Esophagus squamous epithelium (tissue), 5 donors: Measurements from ENCODE around the gene TMEM9. TPM values are rescaled to one million over a fixed set of nuclear protein-coding genes. Genes with fewer than 3 reads are reported as not detected.

ENCODE experiments used
- DNase-seq: peaks from one replicate; lab custom pipeline; 2025; lab: John Stamatoyannopoulos, UW
- H3K27ac ChIP-seq, 4 donors: fragments of 200-600 bp; sonication (generic); one replicate each; pipeline ENCODE4 v1.5.1; 2016 to 2019; ENCODE audit warnings: mild to moderate bottlenecking in 1 of 4
- H3K27me3 ChIP-seq, 4 donors: fragments of 200-600 bp; sonication (generic); 1 replicate in 3 of 4; 2 replicates in 1 of 4; pipeline versions ENCODE4 v1.5.1 to v1.6.0; 2017 to 2021; ENCODE audit warnings: antibody characterized with exemption in 1 of 4
- H3K36me3 ChIP-seq, 3 donors: fragments of 200-600 bp; sonication (generic); one replicate each; pipeline ENCODE4 v1.5.1; 2016 to 2019
- H3K4me1 ChIP-seq, 3 donors: fragments of 200-600 bp; sonication (generic); one replicate each; pipeline ENCODE4 v1.5.1; 2017 to 2019
- H3K4me3 ChIP-seq, 4 donors: fragments of 200-600 bp; sonication (generic); 1 replicate in 3 of 4; 2 replicates in 1 of 4; pipeline ENCODE4 v1.5.1; 2016 to 2019; ENCODE audit warnings: mild to moderate bottlenecking in 2 of 4, moderate library complexity in 1 of 4
- H3K9me3 ChIP-seq, 3 donors: fragments of 200-600 bp; sonication (generic); one replicate each; pipeline ENCODE4 v1.5.1; 2016 to 2019
- POLR2A ChIP-seq, 4 donors: fragments of 450-650 bp; IDR thresholded peaks; one replicate each; pipeline ENCODE4 v1.6.1; 2017; ENCODE audit warnings: antibody characterized with exemption in 4 of 4, mild to moderate bottlenecking in 4 of 4, moderate library complexity in 3 of 4
- WGBS, 2 donors: methylation state at CpG; one replicate each; pipeline ENCODE4 v1.1.5; 2018; 5-methylcytosine and 5-hydroxymethylcytosine counted together
- intact Hi-C: fragments of 100-400 bp; cut with DNase I; formaldehyde crosslinking; loops from one replicate; pipeline ENCODE4 v1.15.0; 2022
- total RNA-seq, 4 donors: library from RNA; depleted of rRNA; stranded (reverse); fragments of >200 nt; gene quantifications; one replicate each; pipeline ENCODE4 v1.1.0, GENCODE V29; 2016
- TF ChIP-seq, protein P1 (sequence below), 6 experiments: fragments of 450-650 bp in 4 of 6; fragments of 200-600 bp in 2 of 6; sonication (generic) in 2 of 6; IDR thresholded peaks; one replicate each; pipeline ENCODE4 v1.5.1; 2016 to 2019; ENCODE audit warnings: antibody characterized with exemption in 6 of 6, mild to moderate bottlenecking in 4 of 6, moderate library complexity in 4 of 6
- donor health status: DM: yes; HTN: yes; CAD: no.

The TMEM9 gene
- total RNA-seq, 4 donors from 2014 or later, result 17.7 to 62.3 (median 30.3) TPM

DNA sequence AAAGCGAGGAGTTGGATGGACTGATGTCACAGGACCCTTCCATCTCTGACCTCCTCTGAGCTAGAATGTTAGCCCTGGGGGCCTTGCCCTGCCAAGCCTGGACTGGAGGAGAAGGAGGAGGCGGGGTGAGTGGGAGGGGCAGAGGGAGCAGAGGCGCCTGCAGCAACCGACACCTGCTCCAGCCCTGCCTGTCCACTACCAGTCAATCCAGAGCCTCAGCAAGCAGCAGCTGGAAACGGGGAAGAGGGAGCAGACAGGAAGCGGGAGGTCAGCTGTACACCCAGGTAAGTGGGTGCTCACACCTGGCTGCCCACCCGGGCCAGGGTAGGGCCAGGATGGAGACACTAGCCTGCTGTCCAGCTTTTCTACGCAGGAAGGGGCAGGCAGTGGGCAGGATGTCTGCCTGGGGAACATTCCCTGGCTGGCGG lies 36.4 kb upstream of the TMEM9 start, which contains the start of gene IGFN1:
TSS of gene IGFN1 (plus strand) at position 201 of the 428 bp plus-strand sequence. CDS start 2,470 bp downstream, outside the sequence.
- DNase-seq, result no peak
- 52 to 53% methylated on average over 2 to 6 of the region's 9 CpGs for WGBS, 2 donors
- Histone ChIP-seq H3K36me3 (no peaks in the 10 kb centered on the region), H3K4me1 (no peaks in the 10 kb centered on the region), H3K27ac (no peak within 1 kb of the TSS), H3K27me3 (peaks cover 0 to 66% (median 0%) of the 10 kb centered on the region in 4 donors), H3K4me3 (no peak within 1 kb of the TSS), H3K9me3 (no peaks in the 10 kb centered on the region)
- TF ChIP-seq, protein P1, sequence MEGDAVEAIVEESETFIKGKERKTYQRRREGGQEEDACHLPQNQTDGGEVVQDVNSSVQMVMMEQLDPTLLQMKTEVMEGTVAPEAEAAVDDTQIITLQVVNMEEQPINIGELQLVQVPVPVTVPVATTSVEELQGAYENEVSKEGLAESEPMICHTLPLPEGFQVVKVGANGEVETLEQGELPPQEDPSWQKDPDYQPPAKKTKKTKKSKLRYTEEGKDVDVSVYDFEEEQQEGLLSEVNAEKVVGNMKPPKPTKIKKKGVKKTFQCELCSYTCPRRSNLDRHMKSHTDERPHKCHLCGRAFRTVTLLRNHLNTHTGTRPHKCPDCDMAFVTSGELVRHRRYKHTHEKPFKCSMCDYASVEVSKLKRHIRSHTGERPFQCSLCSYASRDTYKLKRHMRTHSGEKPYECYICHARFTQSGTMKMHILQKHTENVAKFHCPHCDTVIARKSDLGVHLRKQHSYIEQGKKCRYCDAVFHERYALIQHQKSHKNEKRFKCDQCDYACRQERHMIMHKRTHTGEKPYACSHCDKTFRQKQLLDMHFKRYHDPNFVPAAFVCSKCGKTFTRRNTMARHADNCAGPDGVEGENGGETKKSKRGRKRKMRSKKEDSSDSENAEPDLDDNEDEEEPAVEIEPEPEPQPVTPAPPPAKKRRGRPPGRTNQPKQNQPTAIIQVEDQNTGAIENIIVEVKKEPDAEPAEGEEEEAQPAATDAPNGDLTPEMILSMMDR (IDR thresholded peaks at IDR 0.05), result no peak
- intact Hi-C loops, result no loop called here

DNA sequence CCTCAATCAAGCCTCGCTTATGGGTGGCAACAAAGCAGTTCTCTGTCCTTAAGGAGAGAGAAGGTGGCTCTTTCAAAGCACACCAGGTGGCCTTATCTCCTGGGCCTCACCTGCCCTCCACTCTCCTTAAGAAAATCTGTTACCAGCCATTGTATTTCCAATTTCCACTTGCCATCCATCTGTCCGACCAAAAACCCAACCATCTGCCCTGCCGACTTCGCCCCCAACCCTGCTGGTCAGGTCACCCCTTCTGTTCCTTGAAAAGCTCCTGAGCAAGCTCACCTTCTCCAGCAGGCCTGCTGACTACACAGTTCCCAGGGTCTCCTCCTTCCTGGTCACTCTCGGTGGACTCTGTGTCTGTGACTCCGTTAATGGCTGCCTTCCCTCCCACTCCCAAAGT lies 35.7 kb upstream of the TMEM9 start:
- no peak for DNase-seq
- 83 to 85% methylated on average over 6 of the region's 6 CpGs for WGBS, 2 donors

DNA sequence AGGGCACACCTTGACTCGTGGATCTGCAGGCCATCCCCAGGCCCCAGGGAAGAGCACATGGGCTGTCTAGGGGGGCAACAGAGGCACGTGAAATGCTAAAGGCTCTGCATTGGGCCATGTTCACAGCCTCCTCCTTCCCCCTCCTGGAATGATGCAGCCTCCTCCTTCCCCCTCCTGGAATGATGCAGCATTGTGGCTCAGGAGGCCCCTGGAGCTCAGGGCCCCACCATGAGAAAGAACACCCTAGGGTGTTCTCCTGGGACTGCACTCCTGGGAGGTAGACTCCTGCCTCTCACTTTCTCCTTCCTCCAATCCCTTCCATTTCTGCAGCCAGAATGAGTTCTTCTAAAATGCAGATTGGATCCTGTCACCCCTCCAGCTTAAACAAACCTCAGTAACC lies 34.8 kb upstream of the TMEM9 start:
- DNase-seq, result no peak
- no peak for TF ChIP-seq POLR2A (IDR thresholded peaks at IDR 0.05)
- TF ChIP-seq, protein P1 (IDR thresholded peaks at IDR 0.05), result no peak
- H3K27me3 ChIP-seq, result peaks cover 0 to 73% (median 0%) of the 10 kb centered on the region in 4 donors
- H3K9me3 ChIP-seq, result no peaks in the 10 kb centered on the region
- intact Hi-C loops, result no loop called here
- H3K4me1 ChIP-seq, result no peaks in the 10 kb centered on the region
- WGBS, 2 donors, result 60% methylated on average over 1 of the region's 2 CpGs; no CpG with 5 or more reads in 1 of the 2 donors
- no peak overlapping the region for H3K27ac ChIP-seq
- no peaks in the 10 kb centered on the region for H3K36me3 ChIP-seq
- H3K4me3 ChIP-seq, result no peak overlapping the region

More for the DNA sequence above, 35.7 kb upstream of the TMEM9 start:
- Histone ChIP-seq H3K4me3 (no peak overlapping the region), H3K9me3 (no peaks in the 10 kb centered on the region), H3K4me1 (no peaks in the 10 kb centered on the region), H3K36me3 (no peaks in the 10 kb centered on the region), H3K27me3 (peaks cover 0 to 70% (median 0%) of the 10 kb centered on the region in 4 donors), H3K27ac (no peak overlapping the region)
- TF ChIP-seq, protein P1 (IDR thresholded peaks at IDR 0.05), result no peak
- no peak for TF ChIP-seq POLR2A (IDR thresholded peaks at IDR 0.05)
- intact Hi-C loops, result no loop called here

DNA sequence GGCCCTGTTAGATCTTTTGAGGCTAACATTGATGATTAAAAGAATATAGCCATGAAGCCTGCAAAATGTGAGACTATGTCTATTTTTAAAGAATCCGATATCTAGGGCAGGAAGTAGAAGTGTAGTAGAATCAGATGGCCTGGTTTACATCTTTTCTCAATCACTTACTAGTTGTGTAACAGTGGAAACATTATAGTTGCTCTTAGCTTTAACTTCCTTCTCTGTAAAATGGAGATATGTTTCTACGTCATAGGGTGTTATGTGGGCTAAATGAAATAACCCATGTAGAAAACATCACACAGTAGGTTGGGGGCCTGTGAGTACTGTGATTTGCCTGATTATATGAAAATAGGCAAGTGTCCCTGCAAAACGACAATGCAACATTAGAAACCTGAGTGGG lies 31.9 kb upstream of the TMEM9 start:
- intact Hi-C loops, result no loop called here
- H3K27me3 ChIP-seq, result peaks cover 0 to 73% (median 0%) of the 10 kb centered on the region in 4 donors
- no peaks in the 10 kb centered on the region for H3K4me1 ChIP-seq
- no peak for TF ChIP-seq POLR2A (IDR thresholded peaks at IDR 0.05)
- TF ChIP-seq, protein P1 (IDR thresholded peaks at IDR 0.05), result no peak
- 75 to 79% methylated on average over 3 of the region's 3 CpGs for WGBS, 2 donors
- H3K9me3 ChIP-seq, result no peaks in the 10 kb centered on the region
- H3K27ac ChIP-seq, result no peak overlapping the region
- no peak overlapping the region for H3K4me3 ChIP-seq
- no peaks in the 10 kb centered on the region for H3K36me3 ChIP-seq
- DNase-seq, result no peak

DNA sequence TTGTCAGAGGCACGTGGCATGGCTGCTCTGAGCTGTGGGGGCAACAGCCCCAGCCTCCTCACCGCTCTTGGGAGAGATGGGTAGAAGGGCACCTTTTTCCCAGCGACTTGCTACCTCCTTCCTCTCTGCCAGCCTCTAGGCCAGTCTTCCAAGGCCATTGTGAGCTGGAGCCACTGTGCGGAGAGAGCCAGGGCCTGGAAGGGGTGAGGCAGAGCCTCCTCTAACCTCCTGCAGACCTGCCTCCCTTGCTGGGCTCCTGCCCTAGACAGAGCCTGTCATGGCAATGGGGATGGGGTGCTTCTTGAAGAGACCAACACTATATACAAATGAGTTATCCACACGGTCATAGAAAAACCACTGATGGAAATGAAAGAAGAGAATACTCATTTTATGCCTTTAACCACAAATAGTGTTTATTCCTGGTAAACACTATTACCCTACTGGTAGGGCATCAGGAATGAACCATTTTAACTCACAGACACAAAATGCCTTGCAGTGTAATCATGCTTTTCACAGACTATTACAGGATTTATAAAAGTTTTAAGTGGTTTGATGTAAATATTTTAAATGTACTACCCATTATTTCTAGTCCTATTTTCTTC lies 31.4 kb upstream of the TMEM9 start:
- TF ChIP-seq, protein P1 (IDR thresholded peaks at IDR 0.05), result no peak
- no peak for TF ChIP-seq POLR2A (IDR thresholded peaks at IDR 0.05)
- H3K4me1 ChIP-seq, result no peaks in the 10 kb centered on the region
- H3K36me3 ChIP-seq, result no peaks in the 10 kb centered on the region
- H3K9me3 ChIP-seq, result no peaks in the 10 kb centered on the region
- 78 to 80% methylated on average over 2 to 5 of the region's 5 CpGs for WGBS, 2 donors
- intact Hi-C loops, result no loop called here
- no peak overlapping the region for H3K27ac ChIP-seq
- H3K27me3 ChIP-seq, result peaks cover 0 to 73% (median 0%) of the 10 kb centered on the region in 4 donors
- no peak overlapping the region for H3K4me3 ChIP-seq
- DNase-seq, result no peak
